Measurements from ENCODE around the gene NHS.

DNA sequence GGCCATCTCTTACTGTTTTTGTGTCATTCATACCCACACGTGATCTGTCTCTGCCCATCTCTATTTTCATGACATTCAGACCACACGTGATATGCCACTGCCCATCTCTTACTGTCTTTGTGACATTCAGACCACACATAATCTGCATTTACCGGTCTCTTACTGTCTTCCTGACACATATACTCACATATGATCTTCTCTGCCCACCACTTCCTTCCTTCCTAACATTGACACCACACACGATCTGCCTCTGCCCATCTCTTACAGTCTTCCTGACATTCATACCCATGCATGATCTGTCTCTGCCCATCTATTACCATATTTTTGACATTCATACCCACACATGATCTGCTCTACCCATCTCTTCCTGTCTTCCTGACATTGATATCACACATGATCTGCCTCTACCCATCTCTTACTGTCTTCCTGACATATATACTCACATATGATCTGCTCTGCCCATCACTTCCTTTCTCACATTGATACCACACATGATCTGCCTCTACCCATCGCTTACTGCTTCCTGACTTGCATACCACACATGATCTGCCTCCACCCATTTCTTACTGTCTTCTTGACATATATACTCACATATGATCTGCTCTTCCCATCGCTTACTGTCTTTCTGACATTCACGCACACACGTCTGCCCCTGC, 398.3 kb downstream of the NHS start:
- TF ChIP-seq CTCF (optimal IDR thresholded peaks at IDR 0.05 in 1 of 3, IDR thresholded peaks at IDR 0.05 in 1 of 3, conservative IDR thresholded peaks at IDR 0.05 in 1 of 3; ENCODE audit: extremely low read depth in 1 of 3, insufficient read depth in 2 of 3, low read length in 3 of 3): no peak
- no peak for TF ChIP-seq EZH2 (IDR thresholded peaks at IDR 0.05; ENCODE audit: low read length)
